ENCODE results near the gene ABI2.
"Not testable (repeated sequence)": the region's sequence is repeated elsewhere in the genome, so short reads cannot be mapped to it uniquely, and the experiment has no call there.

Gene ABI2

DNA sequence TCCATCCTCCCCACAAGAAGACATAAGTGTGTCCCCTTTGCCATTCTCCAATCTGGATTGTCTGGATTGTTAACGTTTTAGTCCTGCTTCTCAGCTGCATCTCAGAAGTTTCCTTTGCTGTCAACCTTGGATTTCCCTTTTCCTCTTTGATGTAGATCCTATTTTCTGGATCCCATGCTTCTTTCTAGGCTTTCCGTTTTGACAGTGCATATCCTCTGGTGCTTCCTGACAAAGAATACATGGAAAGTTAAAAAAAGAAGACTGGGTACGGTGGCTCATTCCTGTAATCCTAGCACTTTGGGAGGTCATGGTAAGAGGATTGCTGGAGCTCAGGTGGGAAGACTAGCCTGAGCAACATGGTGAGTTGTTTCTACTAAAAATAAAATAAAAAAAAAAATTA lies 26.8 kb downstream of the ABI2 start:
- no peak overlapping the region for H3K4me3 ChIP-seq (replicated peaks; ENCODE audit: low read depth, low read length)
- TF ChIP-seq, protein P1, sequence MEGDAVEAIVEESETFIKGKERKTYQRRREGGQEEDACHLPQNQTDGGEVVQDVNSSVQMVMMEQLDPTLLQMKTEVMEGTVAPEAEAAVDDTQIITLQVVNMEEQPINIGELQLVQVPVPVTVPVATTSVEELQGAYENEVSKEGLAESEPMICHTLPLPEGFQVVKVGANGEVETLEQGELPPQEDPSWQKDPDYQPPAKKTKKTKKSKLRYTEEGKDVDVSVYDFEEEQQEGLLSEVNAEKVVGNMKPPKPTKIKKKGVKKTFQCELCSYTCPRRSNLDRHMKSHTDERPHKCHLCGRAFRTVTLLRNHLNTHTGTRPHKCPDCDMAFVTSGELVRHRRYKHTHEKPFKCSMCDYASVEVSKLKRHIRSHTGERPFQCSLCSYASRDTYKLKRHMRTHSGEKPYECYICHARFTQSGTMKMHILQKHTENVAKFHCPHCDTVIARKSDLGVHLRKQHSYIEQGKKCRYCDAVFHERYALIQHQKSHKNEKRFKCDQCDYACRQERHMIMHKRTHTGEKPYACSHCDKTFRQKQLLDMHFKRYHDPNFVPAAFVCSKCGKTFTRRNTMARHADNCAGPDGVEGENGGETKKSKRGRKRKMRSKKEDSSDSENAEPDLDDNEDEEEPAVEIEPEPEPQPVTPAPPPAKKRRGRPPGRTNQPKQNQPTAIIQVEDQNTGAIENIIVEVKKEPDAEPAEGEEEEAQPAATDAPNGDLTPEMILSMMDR (IDR thresholded peaks at IDR 0.05; ENCODE audit: low read depth, low read length, missing control alignments), result no peak
- no peak for DNase-seq (ENCODE audit: extremely low read depth, low read depth)

DNA sequence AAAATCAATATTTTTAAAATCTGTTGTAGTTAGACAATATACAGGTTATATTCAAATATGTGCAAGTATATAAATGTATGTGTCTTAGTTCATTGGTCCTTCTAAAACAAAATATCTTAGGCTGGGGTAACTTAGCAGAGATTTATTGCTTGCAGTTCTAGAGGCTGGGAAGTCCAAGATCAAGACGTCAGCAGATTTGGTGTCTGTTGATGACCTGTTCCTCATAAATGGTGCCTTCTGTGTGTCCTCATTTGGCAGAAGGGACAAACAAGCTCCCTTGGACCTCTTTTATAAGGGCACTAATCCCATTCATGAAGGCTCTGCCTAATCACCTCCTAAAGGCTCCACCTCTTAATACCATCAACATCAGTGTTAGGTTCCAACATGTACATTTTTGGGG lies 31.3 kb downstream of the ABI2 start:
- TF ChIP-seq, protein P1 (IDR thresholded peaks at IDR 0.05; ENCODE audit: low read depth, low read length, missing control alignments), result no peak
- H3K4me3 ChIP-seq (replicated peaks; ENCODE audit: low read depth, low read length), result no peak overlapping the region
- no peak for DNase-seq (ENCODE audit: extremely low read depth, low read depth)

DNA sequence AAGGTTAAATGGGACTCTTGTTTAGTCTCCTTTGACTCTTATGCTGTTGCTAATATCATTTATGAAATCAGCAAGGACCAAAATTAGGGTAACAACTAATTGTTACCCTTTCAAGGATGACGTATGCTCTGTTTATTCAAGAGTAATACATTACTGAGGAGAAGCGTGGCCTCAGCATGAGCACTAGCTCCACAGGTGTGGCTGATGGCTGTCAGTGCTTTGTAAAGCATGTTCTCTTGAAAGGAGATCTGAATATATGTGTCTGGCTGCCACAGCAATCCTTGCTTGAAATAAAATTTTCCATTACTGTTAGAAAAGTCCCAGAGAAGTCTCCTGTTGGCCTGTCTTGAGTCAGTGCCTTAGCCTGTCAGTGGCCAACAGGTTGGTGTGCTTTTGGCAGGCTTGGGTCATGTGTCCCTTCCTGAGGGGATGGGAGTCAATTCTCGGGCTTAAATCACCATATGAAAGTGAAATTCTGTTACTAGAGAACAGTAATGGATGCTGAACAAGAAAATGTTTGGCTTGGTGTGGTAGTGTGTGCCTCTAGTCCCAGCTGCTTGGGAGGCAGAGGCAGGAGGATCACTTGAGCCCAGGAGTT lies 32.7 kb downstream of the ABI2 start:
- no peak overlapping the region for H3K4me3 ChIP-seq (replicated peaks; ENCODE audit: low read depth, low read length)
- TF ChIP-seq, protein P1 (IDR thresholded peaks at IDR 0.05; ENCODE audit: low read depth, low read length, missing control alignments), result no peak
- no peak for DNase-seq (ENCODE audit: extremely low read depth, low read depth)

DNA sequence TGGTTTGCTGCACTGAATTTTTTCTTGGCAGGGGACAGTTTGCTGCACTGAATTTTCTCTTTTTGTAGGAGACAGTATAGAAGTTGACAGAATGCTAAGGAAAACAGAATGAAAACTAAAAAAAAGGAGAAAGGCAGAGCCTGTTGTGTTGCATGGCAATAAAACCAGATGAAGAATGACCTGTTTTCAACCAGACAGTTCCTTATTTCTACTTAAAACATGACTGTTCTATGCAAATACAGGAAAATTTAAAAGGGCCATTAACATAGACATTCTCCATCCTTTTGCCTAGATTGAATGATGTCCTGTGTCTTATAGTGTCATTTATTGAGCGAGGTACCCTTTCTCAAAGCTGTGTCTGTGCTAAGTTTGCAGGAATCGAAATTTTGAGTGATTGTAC lies 33.3 kb downstream of the ABI2 start:
- DNase-seq (ENCODE audit: extremely low read depth, low read depth), result no peak
- TF ChIP-seq, protein P1 (IDR thresholded peaks at IDR 0.05; ENCODE audit: low read depth, low read length, missing control alignments), result no peak
- H3K4me3 ChIP-seq (replicated peaks; ENCODE audit: low read depth, low read length), result no peak overlapping the region

DNA sequence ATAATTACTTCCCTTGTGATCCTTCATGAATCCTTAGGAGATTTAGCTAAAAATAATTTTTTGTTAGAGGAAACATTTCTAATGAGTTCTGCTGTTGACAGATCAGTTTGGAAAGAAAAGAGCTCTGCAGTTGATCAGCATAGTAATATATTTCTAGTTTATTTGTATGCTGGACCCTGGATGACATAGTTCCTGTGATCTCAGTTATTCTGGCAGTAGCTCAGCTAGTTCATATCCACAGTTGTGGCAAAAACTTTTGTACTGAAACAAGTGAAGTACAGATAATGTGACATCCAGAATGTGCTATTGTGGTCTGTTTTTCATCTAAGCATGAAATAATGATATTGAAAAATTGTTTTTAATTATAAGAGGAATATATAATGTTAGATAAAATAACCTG lies 33.7 kb downstream of the ABI2 start:
- TF ChIP-seq, protein P1 (IDR thresholded peaks at IDR 0.05; ENCODE audit: low read depth, low read length, missing control alignments), result no peak
- no peak overlapping the region for H3K4me3 ChIP-seq (replicated peaks; ENCODE audit: low read depth, low read length)
- no peak for DNase-seq (ENCODE audit: extremely low read depth, low read depth)

DNA sequence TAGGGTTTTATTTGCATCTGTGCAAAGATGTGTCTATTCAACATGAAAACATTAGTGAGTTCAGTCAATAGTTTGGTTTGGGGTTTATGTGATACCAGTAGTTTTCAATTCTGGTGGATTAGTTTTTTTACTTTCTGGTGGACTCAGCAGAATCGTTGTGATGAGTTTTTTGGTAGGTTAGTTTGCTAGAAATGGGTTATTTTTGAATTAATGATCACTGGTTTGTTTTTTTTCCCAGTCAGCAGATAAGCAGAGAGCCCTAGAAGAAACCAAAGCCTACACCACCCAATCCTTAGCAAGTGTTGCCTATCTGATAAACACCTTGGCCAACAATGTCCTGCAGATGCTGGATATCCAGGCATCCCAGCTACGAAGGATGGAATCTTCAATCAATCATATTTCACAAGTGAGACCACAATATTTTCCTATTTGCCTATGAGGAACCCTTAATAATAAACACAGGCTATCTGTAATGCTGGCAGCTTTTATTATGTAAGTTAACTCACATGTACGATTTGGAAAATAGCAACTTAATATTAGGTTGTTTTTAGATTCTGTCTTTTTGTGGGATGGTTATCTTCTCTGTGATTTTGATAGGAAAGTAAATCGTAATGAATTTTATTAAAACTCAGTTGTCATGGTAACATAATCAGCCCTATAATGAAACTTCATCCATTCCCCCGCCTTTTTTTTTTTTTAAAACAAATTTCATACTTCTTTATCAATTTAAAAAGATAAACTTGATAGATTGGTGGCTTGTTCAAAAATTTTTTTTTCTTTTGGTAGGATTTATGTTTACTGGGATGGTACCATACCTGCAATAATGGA lies 38.7 kb downstream of the ABI2 start:
- no peak for DNase-seq (ENCODE audit: extremely low read depth, low read depth)
- TF ChIP-seq, protein P1 (IDR thresholded peaks at IDR 0.05; ENCODE audit: low read depth, low read length, missing control alignments), result no peak
- H3K4me3 ChIP-seq (replicated peaks; ENCODE audit: low read depth, low read length), result no peak overlapping the region

DNA sequence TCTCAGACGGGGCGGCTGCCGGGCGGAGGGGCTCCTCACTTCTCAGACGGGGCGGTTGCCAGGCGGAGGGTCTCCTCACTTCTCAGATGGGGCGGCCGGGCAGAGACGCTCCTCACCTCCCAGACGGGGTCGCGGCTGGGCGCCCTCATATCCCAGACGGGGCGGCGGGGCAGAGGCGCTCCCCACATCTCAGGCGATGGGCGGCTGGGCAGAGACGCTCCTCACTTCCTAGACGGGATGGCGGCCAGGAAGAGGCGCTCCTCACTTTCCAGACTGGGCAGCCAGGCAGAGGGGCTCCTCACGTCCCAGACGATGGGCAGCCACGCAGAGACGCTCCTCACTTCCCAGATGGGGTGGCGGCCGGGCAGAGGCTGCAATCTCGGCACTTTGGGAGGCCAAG lies 44.5 kb downstream of the ABI2 start:
- not testable (repeated sequence) for H3K4me3 ChIP-seq (replicated peaks; ENCODE audit: low read depth, low read length); DNase-seq (ENCODE audit: extremely low read depth, low read depth)
